Neural progenitor cell (in vitro differentiated cells): ENCODE data around the gene FCRL2. TPM values are rescaled to one million over a fixed set of nuclear protein-coding genes. Genes with fewer than 3 reads are reported as not detected.
"Not testable (repeated sequence)": the region's sequence is repeated elsewhere in the genome, so short reads cannot be mapped to it uniquely, and the experiment has no call there.

Source experiments
- DNase-seq: peaks from one replicate; pipeline ENCODE4 v3.0.0-alpha.2; 2016; ENCODE audit warnings: low spot score
- H2AFZ ChIP-seq: fragments of 200-600 bp; sonication (generic); replicated peaks from 2 replicates; pipeline ENCODE4 v1.6.1; 2016; ENCODE audit warnings: antibody characterized with exemption
- H3F3A ChIP-seq: fragments of 200-600 bp; sonication (generic); 2 replicates; pipeline ENCODE4 v1.6.1; 2016; ENCODE audit warnings: antibody characterized with exemption, low read depth
- H3K27ac ChIP-seq: fragments of 200-600 bp; sonication (generic); 2 replicates; pipeline ENCODE4 v1.5.1; 2016; ENCODE audit warnings: mild to moderate bottlenecking
- H3K27me3 ChIP-seq: fragments of 200-600 bp; sonication (generic); 2 replicates; pipeline ENCODE4 v1.6.1; 2016; ENCODE audit warnings: mild to moderate bottlenecking, moderate library complexity
- H3K36me3 ChIP-seq: fragments of 200-600 bp; sonication (generic); 2 replicates; pipeline ENCODE4 v1.5.1; 2016
- H3K4me1 ChIP-seq: fragments of 200-600 bp; sonication (generic); 2 replicates; pipeline ENCODE4 v1.6.1; 2016; ENCODE audit warnings: mixed run types
- H3K4me2 ChIP-seq: fragments of 200-600 bp; sonication (generic); 2 replicates; pipeline ENCODE4 v1.6.1; 2016
- H3K4me3 ChIP-seq: fragments of 200-600 bp; sonication (generic); 2 replicates; pipeline ENCODE4 v1.5.1; 2016
- H3K79me2 ChIP-seq: fragments of 200-600 bp; sonication (generic); 2 replicates; pipeline ENCODE4 v1.6.1; 2016; ENCODE audit warnings: low read depth
- H3K9ac ChIP-seq: fragments of 200-600 bp; sonication (generic); 2 replicates; pipeline ENCODE4 v1.6.1; 2016
- H3K9me3 ChIP-seq: fragments of 200-600 bp; sonication (generic); 2 replicates; pipeline ENCODE4 v1.5.1; 2016; ENCODE audit warnings: low read depth
- H4K20me1 ChIP-seq: fragments of 200-600 bp; sonication (generic); 2 replicates; pipeline ENCODE4 v1.6.1; 2016; ENCODE audit warnings: low read depth
- H3K27ac Mint-ChIP-seq: 3 replicates; pipeline ENCODE4 v1.8.0; 2021; ENCODE audit warnings: mixed read lengths
- H3K27me3 Mint-ChIP-seq: 2 replicates; pipeline ENCODE4 v1.8.0; 2022; ENCODE audit warnings: low read depth, mild to moderate bottlenecking, inconsistent platforms, moderate library complexity, mixed read lengths; ENCODE audit not compliant: insufficient read depth
- H3K36me3 Mint-ChIP-seq: 3 replicates; pipeline ENCODE4 v1.8.0; 2021; ENCODE audit warnings: mixed read lengths
- H3K4me1 Mint-ChIP-seq: 3 replicates; pipeline ENCODE4 v1.8.0; 2021; ENCODE audit warnings: mixed read lengths
- H3K4me3 Mint-ChIP-seq: 3 replicates; pipeline ENCODE4 v1.8.0; 2021; ENCODE audit warnings: mild to moderate bottlenecking, moderate library complexity, mixed read lengths
- H3K9me3 Mint-ChIP-seq: 3 replicates; pipeline ENCODE4 v1.8.0; 2020; ENCODE audit warnings: mixed read lengths
- EZH2 ChIP-seq: fragments of 200-600 bp; sonication (generic); IDR thresholded peaks from 2 replicates; pipeline ENCODE4 v1.6.1; 2017; ENCODE audit warnings: antibody characterized with exemption, mild to moderate bottlenecking, moderate library complexity
- EZH2phosphoT487 ChIP-seq: fragments of 200-600 bp; sonication (generic); IDR thresholded peaks from 2 replicates; pipeline ENCODE4 v1.6.1; 2017; ENCODE audit warnings: antibody characterized with exemption
- total RNA-seq: library from RNA; depleted of rRNA; stranded (reverse); fragments of >200 nt; gene quantifications from 2 replicates; pipeline ENCODE4 v1.2.3, GENCODE V29; 2015; ENCODE audit warnings: low replicate concordance
- TF ChIP-seq, protein P1 (sequence below): fragments of 200-600 bp; sonication (generic); IDR thresholded peaks from 2 replicates; pipeline ENCODE4 v1.5.1; 2017; ENCODE audit warnings: antibody characterized with exemption, mild to moderate bottlenecking

The FCRL2 gene
- total RNA-seq, 1 donor from 2014 or later: not detected

DNA sequence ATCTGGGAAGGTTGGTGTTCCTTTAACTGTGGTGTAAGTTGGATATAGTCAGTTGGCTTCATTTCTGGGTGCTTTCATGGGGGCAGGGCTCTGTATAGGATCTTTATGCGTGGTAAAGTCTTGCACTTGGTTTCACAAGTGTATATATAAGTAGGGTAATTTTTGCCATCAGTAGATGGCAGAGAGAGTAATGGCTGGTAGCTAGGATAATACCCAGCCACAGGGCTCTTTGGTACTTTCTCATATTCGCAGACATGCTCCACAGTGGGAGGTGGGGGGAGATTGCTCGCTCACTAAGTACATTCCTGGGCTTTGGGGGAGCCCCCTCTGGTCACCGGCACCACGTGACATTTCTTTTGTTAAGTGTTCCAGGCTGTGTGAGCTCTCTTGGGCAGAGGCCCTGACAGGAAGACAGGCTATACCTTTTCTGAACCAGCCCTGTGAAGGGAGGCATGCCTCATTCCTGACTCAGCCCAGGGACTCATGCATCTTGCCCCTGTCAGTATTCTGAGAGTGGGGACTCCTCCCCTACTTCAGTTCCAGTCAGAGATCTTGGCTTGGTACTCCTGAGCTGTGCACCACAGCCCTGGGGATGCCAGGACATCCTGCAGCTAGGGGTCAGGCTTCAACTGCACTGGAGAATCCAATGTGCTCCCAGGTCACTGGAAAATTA is 37.6 kb downstream of the FCRL2 start:
- no peaks in the 10 kb centered on the region for H3K4me1 ChIP-seq
- no peak overlapping the region for H3K27ac ChIP-seq
- no peaks in the 10 kb centered on the region for H3K9me3 ChIP-seq
- H3K4me2 ChIP-seq: no peak overlapping the region
- Mint-ChIP-seq H3K9me3 (no peaks in the 10 kb centered on the region), H3K4me3 (no peak overlapping the region), H3K27me3 (no peaks in the 10 kb centered on the region), H3K27ac (no peak overlapping the region), H3K36me3 (no peaks in the 10 kb centered on the region), H3K4me1 (no peaks in the 10 kb centered on the region)
- no peaks in the 10 kb centered on the region for H3K36me3 ChIP-seq
- no peaks in the 10 kb centered on the region for H3K79me2 ChIP-seq
- no peaks in the 10 kb centered on the region for H3K27me3 ChIP-seq
- no peak overlapping the region for H3K4me3 ChIP-seq
- no peaks in the 10 kb centered on the region for H3F3A ChIP-seq
- DNase-seq: peak; percentile 12
- no peak overlapping the region for H2AFZ ChIP-seq
- no peaks in the 10 kb centered on the region for H4K20me1 ChIP-seq
- TF ChIP-seq EZH2phosphoT487: no peak
- no peak for TF ChIP-seq EZH2
- TF ChIP-seq, protein P1, sequence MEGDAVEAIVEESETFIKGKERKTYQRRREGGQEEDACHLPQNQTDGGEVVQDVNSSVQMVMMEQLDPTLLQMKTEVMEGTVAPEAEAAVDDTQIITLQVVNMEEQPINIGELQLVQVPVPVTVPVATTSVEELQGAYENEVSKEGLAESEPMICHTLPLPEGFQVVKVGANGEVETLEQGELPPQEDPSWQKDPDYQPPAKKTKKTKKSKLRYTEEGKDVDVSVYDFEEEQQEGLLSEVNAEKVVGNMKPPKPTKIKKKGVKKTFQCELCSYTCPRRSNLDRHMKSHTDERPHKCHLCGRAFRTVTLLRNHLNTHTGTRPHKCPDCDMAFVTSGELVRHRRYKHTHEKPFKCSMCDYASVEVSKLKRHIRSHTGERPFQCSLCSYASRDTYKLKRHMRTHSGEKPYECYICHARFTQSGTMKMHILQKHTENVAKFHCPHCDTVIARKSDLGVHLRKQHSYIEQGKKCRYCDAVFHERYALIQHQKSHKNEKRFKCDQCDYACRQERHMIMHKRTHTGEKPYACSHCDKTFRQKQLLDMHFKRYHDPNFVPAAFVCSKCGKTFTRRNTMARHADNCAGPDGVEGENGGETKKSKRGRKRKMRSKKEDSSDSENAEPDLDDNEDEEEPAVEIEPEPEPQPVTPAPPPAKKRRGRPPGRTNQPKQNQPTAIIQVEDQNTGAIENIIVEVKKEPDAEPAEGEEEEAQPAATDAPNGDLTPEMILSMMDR: no peak
- no peak overlapping the region for H3K9ac ChIP-seq

DNA sequence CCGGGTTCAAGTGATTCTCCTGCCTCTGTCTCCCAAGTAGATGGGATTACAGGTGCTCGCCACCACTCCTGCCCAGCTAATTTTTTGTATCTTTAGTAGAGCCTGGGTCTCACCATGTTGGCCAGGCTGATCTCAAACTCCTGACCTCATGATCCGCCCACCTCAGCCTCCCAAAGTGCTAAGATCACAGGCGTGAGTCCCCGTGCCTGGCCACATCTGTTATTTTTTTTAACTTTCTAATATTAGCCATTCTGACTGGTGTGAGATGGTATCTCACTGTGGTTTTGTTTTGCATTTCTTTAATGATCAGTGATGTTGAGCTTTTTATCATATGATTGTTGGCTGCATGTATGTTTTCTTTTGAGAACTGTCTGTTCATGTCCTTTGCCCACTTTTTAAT is 40.9 kb downstream of the FCRL2 start:
- H3K27me3 Mint-ChIP-seq, H3K9ac ChIP-seq, H3K27ac ChIP-seq: not testable (repeated sequence)

DNA sequence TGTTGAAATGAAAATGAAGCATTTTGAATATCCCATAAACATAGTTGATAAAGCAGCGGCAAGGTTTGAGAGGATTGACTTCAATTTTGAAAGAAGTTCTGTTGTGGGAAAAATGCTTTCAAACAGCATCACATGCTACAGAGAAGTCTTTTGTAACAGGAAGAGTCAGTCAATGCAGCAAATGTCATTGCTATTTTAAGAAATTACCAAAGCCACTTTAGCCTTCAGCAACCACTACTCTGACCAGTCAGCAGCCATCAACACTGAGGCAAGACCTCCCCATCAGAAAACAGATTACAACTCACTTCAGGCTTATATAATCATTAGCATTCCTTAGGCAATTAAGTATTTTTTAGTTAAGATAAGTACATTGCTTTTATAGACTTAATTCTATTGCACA is 42.6 kb downstream of the FCRL2 start:
- H3K9me3 ChIP-seq: no peaks in the 10 kb centered on the region
- H3K27ac Mint-ChIP-seq: no peak overlapping the region
- H3K36me3 ChIP-seq: no peaks in the 10 kb centered on the region
- TF ChIP-seq EZH2 (no peak), EZH2phosphoT487 (no peak)
- TF ChIP-seq, protein P1: no peak
- H3K4me3 Mint-ChIP-seq: no peak overlapping the region
- H4K20me1 ChIP-seq: no peaks in the 10 kb centered on the region
- H3K4me1 ChIP-seq: no peaks in the 10 kb centered on the region
- no peaks in the 10 kb centered on the region for H3F3A ChIP-seq
- H3K79me2 ChIP-seq: no peaks in the 10 kb centered on the region
- H3K36me3 Mint-ChIP-seq: no peaks in the 10 kb centered on the region
- no peak overlapping the region for H3K4me2 ChIP-seq
- no peaks in the 10 kb centered on the region for H3K4me1 Mint-ChIP-seq
- H3K27ac ChIP-seq: no peak overlapping the region
- no peaks in the 10 kb centered on the region for H3K9me3 Mint-ChIP-seq
- H3K4me3 ChIP-seq: no peak overlapping the region
- no peak overlapping the region for H2AFZ ChIP-seq
- no peaks in the 10 kb centered on the region for H3K27me3 Mint-ChIP-seq
- no peaks in the 10 kb centered on the region for H3K27me3 ChIP-seq
- DNase-seq: no peak
- H3K9ac ChIP-seq: no peak overlapping the region

More for the DNA sequence above, 40.9 kb downstream of the FCRL2 start:
- H3K4me1 Mint-ChIP-seq, H3K4me3 ChIP-seq, H3K4me1 ChIP-seq, H3K79me2 ChIP-seq, H3K27ac Mint-ChIP-seq, H3K9me3 Mint-ChIP-seq, H4K20me1 ChIP-seq, H3K9me3 ChIP-seq, H3K4me2 ChIP-seq, H3K27me3 ChIP-seq, H3F3A ChIP-seq, DNase-seq, H3K36me3 Mint-ChIP-seq, H2AFZ ChIP-seq, H3K36me3 ChIP-seq, H3K4me3 Mint-ChIP-seq: not testable (repeated sequence)

DNA sequence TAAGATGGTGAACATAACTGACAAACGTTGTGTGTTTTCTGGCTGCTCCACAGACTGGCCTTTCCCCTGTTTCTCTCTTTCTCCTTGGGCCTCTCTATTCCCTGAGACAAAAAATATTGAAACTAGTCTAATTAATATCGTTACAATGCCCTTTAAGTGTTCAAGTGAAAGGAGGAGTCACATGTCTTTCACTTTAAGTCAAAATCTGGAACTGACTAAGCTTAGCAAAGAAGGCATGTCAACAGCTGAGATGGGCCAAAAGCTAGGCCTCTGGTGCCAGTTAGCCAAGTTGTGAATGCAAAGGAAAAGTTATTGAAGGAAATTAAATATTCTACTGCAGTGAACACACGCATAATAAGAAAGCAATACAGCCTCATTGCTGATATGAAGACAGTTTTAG is 44.2 kb downstream of the FCRL2 start:
- no peak overlapping the region for H3K9ac ChIP-seq
- no peaks in the 10 kb centered on the region for H3K9me3 Mint-ChIP-seq
- no peak overlapping the region for H3K4me2 ChIP-seq
- no peak overlapping the region for H3K4me3 Mint-ChIP-seq
- no peaks in the 10 kb centered on the region for H3K4me1 ChIP-seq
- H3K27ac ChIP-seq: no peak overlapping the region
- no peaks in the 10 kb centered on the region for H3K79me2 ChIP-seq
- no peaks in the 10 kb centered on the region for H3K4me1 Mint-ChIP-seq
- H3F3A ChIP-seq: no peaks in the 10 kb centered on the region
- H3K27me3 Mint-ChIP-seq: no peaks in the 10 kb centered on the region
- no peak for TF ChIP-seq EZH2
- no peak for TF ChIP-seq EZH2phosphoT487
- TF ChIP-seq, protein P1: no peak
- H3K27ac Mint-ChIP-seq: no peak overlapping the region
- H3K36me3 Mint-ChIP-seq: no peaks in the 10 kb centered on the region
- no peaks in the 10 kb centered on the region for H4K20me1 ChIP-seq
- no peak for DNase-seq
- no peak overlapping the region for H2AFZ ChIP-seq
- no peaks in the 10 kb centered on the region for H3K36me3 ChIP-seq
- H3K4me3 ChIP-seq: no peak overlapping the region
- no peaks in the 10 kb centered on the region for H3K9me3 ChIP-seq
- H3K27me3 ChIP-seq: no peaks in the 10 kb centered on the region
